Large intestine (tissue), 3 donors: ENCODE results near the gene RGS9BP. TPM values are rescaled to one million over a fixed set of nuclear protein-coding genes. Genes with fewer than 3 reads are reported as not detected.

ENCODE experiments used
- DNase-seq, 2 donors: peaks; one replicate each; pipeline versions ENCODE4 v3.0.0 to v3.0.0-alpha.2; 2013
- H3K27ac ChIP-seq: one replicate; pipeline ENCODE4 v1.5.1; 2013; ENCODE audit warnings: low read length
- H3K27me3 ChIP-seq: 2 replicates; pipeline ENCODE4 v1.6.1; 2013; ENCODE audit warnings: low read length; ENCODE audit not compliant: control insufficient read depth, insufficient read depth
- H3K36me3 ChIP-seq: 2 replicates; pipeline ENCODE4 v1.6.1; 2013; ENCODE audit warnings: low read length; ENCODE audit not compliant: control insufficient read depth, insufficient read depth
- H3K4me1 ChIP-seq: one replicate; pipeline ENCODE4 v1.6.1; 2013; ENCODE audit warnings: low read length; ENCODE audit not compliant: control insufficient read depth, insufficient read depth
- H3K4me3 ChIP-seq: one replicate; pipeline ENCODE4 v1.5.1; 2013; ENCODE audit warnings: low read length
- H3K9me3 ChIP-seq: one replicate; pipeline ENCODE4 v1.6.1; 2013; ENCODE audit warnings: mild to moderate bottlenecking, low read depth, low read length, moderate library complexity; ENCODE audit not compliant: control insufficient read depth
- WGBS: methylation state at CpG from one replicate; pipeline ENCODE4 v1.1.5; 2013; ENCODE audit warnings: low lambda C conversion rate; ENCODE audit not compliant: insufficient coverage; 5-methylcytosine and 5-hydroxymethylcytosine counted together
- polyA plus RNA-seq: library from polyadenylated mRNA; unstranded; fragments of 120-200 nt; gene quantifications from one replicate; pipeline ENCODE4 v1.2.1, GENCODE V29; 2013

The RGS9BP gene
- polyA plus RNA-seq, 1 donor = 0.03 TPM

DNA sequence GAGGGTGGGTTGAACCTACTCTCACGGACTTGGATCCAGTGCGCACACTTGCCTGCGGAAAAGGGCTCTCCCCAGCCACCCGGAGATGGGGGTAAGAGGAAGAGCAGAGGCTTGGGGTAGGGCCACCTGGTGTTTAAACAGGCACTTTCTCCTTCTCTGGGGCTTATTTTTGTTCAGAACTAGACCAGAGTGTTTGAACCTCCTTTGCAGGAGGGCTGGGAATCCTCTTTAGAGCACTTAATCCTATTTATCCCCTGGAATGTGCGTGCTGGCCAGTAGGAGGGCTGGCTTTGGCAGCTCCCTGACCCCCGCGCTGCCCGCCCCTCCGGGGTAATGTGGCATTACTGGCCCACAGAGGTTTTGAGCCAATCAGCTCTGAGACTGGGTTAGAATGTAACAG, 2.0 kb downstream of the RGS9BP start:
- Histone ChIP-seq H3K9me3 (peaks cover 12% of the 10 kb centered on the region), H3K36me3 (no peaks in the 10 kb centered on the region), H3K4me3 (no peak overlapping the region), H3K4me1 (peaks cover 9% of the 10 kb centered on the region), H3K27ac (no peak overlapping the region), H3K27me3 (peaks cover 34% of the 10 kb centered on the region)
- WGBS = no CpG with 5 or more reads among the region's 9 CpGs
- DNase-seq = no peak

DNA sequence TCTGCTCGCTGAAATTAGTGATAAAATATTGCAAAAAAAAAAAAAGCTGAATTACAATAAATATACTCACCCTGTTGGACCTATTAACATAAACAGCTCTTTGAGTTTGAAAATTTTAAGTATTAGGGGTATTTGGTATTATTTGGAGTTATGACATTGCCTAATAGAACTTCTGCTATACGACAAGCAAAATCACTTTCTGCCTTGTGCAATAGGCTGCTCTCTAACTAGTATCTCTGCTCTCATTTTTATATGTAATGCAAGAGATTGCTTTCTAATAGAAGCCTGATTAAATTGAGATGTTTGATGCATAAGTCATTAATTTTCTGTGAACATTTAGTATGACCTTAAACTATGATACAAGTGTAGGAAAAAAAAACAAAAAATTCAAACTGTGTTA, 5.3 kb downstream of the RGS9BP start:
- WGBS = no CpG with 5 or more reads among the region's 2 CpGs
- Histone ChIP-seq H3K27me3 (peaks cover 27% of the 10 kb centered on the region), H3K4me3 (no peak overlapping the region), H3K27ac (no peak overlapping the region), H3K4me1 (peaks cover 2% of the 10 kb centered on the region), H3K9me3 (peaks cover 7% of the 10 kb centered on the region), H3K36me3 (no peaks in the 10 kb centered on the region)
- no peak for DNase-seq

GRCh38 chr19:32682317-32682716, 6.7 kb downstream of the RGS9BP start:
- H3K36me3 ChIP-seq = no peaks in the 10 kb centered on the region
- DNase-seq = no peak
- no CpG with 5 or more reads among the region's 4 CpGs for WGBS

DNA sequence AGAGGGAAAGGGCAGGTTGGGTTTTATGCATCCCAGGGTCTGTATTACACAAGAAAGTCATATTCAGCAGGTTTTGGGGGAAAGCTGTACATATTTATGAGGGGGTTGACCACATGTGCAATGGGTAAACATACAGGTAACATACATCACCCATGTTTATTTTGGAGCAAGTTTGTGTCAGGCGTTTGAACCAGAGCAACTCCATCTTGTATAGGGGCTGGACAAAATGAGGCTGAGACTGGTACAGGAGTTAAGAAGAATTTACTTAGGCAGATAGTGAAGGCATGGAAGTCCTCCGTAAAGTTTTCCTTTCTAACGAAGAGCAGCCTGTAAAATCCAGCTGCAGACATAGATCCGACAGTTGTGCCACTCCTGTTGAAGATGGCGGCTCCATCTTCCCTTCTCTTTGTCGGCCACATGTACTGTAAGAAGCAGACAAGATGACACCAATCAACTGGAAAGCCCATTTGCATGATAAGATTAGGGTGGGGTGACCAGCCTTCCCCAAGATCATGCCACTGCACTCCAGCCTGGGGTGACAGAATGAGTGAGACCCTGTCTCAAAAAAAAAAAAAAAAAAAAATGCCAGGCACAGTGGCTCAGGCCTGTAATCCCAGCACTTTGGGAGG, 11.3 kb downstream of the RGS9BP start:
- H3K27ac ChIP-seq = no peak overlapping the region
- WGBS = no CpG with 5 or more reads among the region's 6 CpGs

More at GRCh38 chr19:32682317-32682716, 6.7 kb downstream of the RGS9BP start:
- no peaks in the 10 kb centered on the region for H3K9me3 ChIP-seq
- no peak overlapping the region for H3K4me3 ChIP-seq
- no peaks in the 10 kb centered on the region for H3K4me1 ChIP-seq
- no peak overlapping the region for H3K27ac ChIP-seq
- H3K27me3 ChIP-seq = peaks cover 14% of the 10 kb centered on the region

DNA sequence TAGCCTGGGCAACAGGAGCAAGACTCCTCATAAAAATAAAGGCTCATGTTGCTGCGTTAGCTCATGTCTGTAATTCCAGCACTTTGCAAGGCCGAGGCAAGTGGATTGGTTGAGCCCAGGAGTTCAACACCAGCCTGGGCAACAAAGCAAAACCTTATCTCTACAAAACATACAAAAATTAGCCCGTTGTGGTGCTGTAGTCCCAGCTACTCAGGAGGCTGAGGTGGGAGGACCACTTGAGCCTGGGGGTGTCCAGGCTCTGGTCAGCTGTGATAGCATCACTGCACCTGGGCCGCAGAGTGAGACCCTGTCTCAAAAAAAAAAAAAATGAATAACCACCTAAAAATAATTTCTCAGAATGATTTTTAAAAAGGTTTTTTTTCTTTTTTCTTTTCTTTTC, 12.0 kb downstream of the RGS9BP start:
- H3K27me3 ChIP-seq = no peaks in the 10 kb centered on the region
- WGBS = no CpG with 5 or more reads among the region's 4 CpGs
- peaks cover 4% of the 10 kb centered on the region for H3K9me3 ChIP-seq
- H3K4me3 ChIP-seq = no peak overlapping the region
- no peak overlapping the region for H3K27ac ChIP-seq
- DNase-seq = no peak
- peaks cover 8% of the 10 kb centered on the region for H3K4me1 ChIP-seq
- no peaks in the 10 kb centered on the region for H3K36me3 ChIP-seq

More for the DNA sequence above, 11.3 kb downstream of the RGS9BP start:
- no peaks in the 10 kb centered on the region for H3K36me3 ChIP-seq
- H3K4me3 ChIP-seq = no peak overlapping the region
- H3K4me1 ChIP-seq = peaks cover 8% of the 10 kb centered on the region
- no peak for DNase-seq
- H3K27me3 ChIP-seq = no peaks in the 10 kb centered on the region
- H3K9me3 ChIP-seq = no peaks in the 10 kb centered on the region

DNA sequence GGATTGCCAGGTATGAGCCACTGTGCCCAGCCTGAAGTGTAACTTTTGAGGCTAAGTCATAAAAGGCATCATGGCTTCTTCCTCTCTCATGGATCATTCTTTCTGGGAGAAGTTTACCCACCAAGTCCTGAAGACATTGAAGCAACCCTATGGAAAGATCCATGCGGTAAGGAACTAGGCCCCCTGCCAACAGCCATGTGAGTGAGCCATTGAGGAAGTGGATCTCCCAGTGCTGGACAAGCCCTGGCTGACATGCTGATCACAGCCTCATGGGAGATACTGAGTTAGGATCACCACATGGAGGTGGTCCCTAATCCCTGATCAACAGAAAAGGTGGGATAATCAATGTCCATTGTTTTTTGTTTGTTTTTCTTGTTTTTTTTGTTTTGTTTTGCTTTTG, 12.7 kb downstream of the RGS9BP start:
- H3K4me1 ChIP-seq = peaks cover 13% of the 10 kb centered on the region
- WGBS = no CpG with 5 or more reads among the region's 1 CpG
- H3K27ac ChIP-seq = no peak overlapping the region
- H3K36me3 ChIP-seq = no peaks in the 10 kb centered on the region
- no peak overlapping the region for H3K4me3 ChIP-seq
- H3K27me3 ChIP-seq = no peaks in the 10 kb centered on the region
- DNase-seq = no peak
- H3K9me3 ChIP-seq = peaks cover 4% of the 10 kb centered on the region

DNA sequence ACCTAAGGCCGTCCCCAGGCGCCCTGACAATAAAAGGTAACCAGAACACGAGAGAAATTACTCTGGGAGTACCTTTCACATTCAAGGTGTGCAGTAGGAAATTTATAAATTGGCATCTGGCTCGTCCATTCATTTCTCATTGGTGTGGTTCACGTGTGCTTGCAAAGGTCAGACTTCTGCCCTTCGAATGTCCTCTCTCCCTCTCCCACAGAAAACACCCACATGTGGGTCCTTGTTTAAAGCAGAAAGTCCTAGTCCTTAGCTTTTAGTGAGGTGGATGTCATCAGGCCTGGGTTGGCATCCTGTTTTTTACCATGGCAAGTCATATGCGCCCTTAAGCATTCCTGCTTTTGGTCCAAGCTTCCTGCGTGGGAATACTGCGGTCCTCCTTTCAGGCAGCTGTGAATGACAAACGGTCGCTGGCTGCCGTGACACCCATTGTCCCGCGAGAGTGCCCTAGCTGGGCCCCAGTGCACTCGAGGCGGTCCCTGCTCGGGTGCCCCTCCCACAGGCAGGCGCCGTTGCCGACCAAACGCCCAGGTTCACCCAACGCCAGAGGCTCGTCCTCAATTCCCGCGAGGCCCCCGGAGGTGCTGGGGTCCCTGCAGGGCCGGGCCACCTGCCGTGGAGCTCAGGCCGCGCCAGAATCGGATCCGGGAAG, 15.8 kb downstream of the RGS9BP start, which contains the start of gene NUDT19:
Gene NUDT19 (plus strand): TSS at position 531 of the 661 bp plus-strand sequence. CDS start 140 bp downstream, outside the sequence.
- WGBS = no CpG with 5 or more reads among the region's 32 CpGs

GRCh38 chr19:32691952-32692726, 16.5 kb downstream of the RGS9BP start:
- Histone ChIP-seq H3K4me3 (peak overlapping the region; percentile 50), H3K9me3 (peaks cover 4% of the 10 kb centered on the region), H3K4me1 (peaks cover 22% of the 10 kb centered on the region), H3K27ac (peak overlapping the region; percentile 60), H3K27me3 (no peaks in the 10 kb centered on the region), H3K36me3 (no peaks in the 10 kb centered on the region)
- DNase-seq = peak; percentile 39 to 79
- no CpG with 5 or more reads among the region's 93 CpGs for WGBS

More for the DNA sequence above, 15.8 kb downstream of the RGS9BP start, which contains the start of gene NUDT19:
- H3K36me3 ChIP-seq = no peaks in the 10 kb centered on the region
- peaks cover 21% of the 10 kb centered on the region for H3K4me1 ChIP-seq
- peak within 1 kb of the TSS; percentile 60 for H3K27ac ChIP-seq
- H3K27me3 ChIP-seq = no peaks in the 10 kb centered on the region
- H3K4me3 ChIP-seq = peak within 1 kb of the TSS; percentile 50
- H3K9me3 ChIP-seq = peaks cover 4% of the 10 kb centered on the region
- peak; percentile 81 to 93 for DNase-seq

DNA sequence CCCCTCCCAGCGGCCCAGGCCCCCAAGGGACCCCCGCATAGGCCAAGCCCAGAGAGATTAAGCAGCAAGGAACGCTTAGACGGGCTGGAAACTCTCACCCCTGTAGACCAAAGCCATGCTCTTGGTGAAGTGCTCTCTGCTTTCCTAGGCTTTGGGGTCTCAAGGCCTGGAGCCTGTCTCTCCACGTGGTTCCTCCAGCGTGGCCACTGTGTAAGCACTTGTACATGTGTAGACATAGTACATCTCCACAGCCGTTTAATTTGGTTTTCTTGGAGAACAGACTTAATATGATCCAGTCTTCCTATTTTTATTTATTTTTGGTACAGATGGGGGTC, 17.0 kb downstream of the RGS9BP start:
- H3K4me3 ChIP-seq = peak overlapping the region; percentile 50
- H3K9me3 ChIP-seq = peaks cover 4% of the 10 kb centered on the region
- H3K4me1 ChIP-seq = peaks cover 22% of the 10 kb centered on the region
- H3K27ac ChIP-seq = peak overlapping the region; percentile 30
- no peak for DNase-seq
- no CpG with 5 or more reads among the region's 7 CpGs for WGBS
- H3K27me3 ChIP-seq = no peaks in the 10 kb centered on the region
- H3K36me3 ChIP-seq = peaks cover 2% of the 10 kb centered on the region
